ENCODE measurements around the gene OPCML.

OPCML gene

GRCh38 chr11:133164986-133165385 lies 367.3 kb downstream of the OPCML start:
- no peak for FAIRE-seq

GRCh38 chr11:133163463-133164419 lies 368.6 kb downstream of the OPCML start:
- no peak for FAIRE-seq

- no peak for FAIRE-seq
Measured at GRCh38 chr11:133162227-133162626, 370.1 kb downstream of the OPCML start.

- FAIRE-seq, result no peak
Measured at GRCh38 chr11:133160754-133161153, 371.5 kb downstream of the OPCML start.

DNA sequence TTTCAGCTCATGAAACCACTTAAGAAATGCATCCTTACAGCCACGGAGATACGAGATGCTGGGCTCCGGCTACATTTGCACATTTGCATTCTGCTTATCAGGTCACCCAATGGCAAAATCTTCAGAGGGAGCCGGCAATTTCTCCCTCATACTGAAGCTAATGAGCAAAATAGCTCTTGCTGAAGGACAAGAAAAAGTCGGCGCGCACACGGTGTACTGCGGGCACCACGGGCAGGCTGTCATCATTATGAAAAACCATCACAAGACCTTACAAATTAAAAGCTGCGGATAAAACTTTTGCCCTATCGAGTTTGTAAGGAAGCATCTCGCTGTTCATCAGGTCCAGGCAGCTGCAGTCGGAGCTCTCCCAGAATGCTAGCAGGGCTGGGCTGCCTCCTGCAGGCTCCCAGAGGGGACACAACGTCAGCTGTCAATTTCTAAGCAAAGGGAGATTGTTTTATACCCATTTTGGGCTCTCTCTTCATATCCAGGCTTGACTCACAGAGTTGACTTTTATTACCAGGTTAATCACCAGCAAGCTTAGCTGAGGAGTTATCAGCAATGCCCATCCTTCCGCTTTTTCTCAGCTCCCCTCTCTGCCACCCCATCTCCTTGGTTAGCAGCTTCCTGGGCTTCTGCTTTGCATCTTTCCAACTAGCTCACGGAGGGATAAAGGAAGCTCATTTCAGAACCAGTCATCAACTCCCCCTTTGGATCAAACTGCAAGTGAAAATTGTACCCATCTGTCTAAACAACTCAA lies 375.1 kb downstream of the OPCML start:
- no peak for FAIRE-seq

DNA sequence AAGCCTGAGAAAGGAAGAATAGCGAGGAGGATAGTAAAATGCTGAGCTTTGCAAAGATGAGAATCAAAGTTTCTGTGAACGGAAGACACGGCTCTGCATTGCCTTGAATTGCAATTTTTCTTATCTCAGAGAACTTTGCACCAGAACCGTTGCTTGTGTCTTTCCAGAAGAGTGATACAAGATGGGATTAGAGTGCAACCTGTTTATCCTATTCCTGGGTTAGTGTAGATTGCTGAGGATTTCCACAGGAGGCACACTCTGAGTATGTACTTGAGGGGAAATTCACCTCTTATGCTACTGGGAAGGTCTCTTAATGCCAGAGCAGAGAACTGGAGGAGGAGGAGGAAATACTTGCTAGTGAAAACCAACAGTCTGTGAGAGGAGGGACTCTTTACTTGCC lies 377.5 kb downstream of the OPCML start:
- no peak for FAIRE-seq

DNA sequence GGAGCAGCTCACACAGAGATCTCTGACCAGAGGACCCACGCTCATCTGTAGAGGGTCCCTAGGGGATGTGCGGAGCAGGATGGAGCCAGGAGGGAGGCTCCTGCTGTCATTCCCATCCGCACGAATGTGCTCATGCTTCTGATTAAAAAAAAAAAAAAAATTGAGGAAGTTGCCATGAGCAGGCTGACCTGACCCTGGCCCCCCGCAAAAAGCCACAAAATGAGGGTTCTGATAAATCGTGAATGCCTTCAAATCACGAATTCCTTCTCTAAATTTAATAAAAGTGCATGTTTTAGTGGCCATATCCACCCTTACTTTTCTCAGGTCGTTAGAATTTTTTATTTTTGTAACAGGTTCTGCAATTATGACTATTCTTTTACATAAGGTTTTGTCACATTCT lies 378.2 kb downstream of the OPCML start:
- FAIRE-seq, result no peak

GRCh38 chr11:133153031-133153430 lies 379.3 kb downstream of the OPCML start:
- no peak for FAIRE-seq

GRCh38 chr11:133149698-133150097 lies 382.6 kb downstream of the OPCML start:
- no peak for FAIRE-seq

- no peak for FAIRE-seq
Measured at GRCh38 chr11:133147625-133148024, 384.7 kb downstream of the OPCML start.

DNA sequence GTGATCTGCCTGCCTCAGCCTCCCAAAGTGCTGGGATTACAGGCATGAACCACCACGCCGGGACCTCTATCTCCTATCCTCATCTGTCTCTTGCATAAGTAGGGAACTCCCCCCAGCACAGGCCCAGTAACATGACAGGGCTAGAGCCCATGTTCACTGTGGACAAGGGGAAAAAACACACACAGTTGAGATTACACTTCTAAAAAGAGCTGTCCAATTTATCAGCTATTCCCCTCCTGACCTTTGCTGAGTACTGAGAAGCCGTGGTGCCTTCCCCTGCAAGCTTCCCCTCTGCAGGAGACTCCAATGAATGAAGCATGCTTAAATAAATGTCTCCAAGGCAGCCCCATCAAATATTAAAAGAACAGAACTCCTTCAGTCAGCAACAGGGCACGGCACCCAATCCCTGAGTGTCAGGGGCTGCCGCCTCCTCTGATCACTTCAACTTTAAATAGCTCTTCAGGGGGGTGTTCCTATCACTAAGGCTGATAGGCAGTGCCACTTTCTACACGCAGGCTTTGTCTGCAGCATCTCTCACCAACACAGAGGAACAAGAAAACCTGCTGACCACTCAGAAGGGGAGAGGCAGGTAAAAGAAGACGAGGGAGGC lies 385.5 kb downstream of the OPCML start:
- FAIRE-seq, result no peak

GRCh38 chr11:133137939-133138338 lies 394.4 kb downstream of the OPCML start:
- no peak for FAIRE-seq

DNA sequence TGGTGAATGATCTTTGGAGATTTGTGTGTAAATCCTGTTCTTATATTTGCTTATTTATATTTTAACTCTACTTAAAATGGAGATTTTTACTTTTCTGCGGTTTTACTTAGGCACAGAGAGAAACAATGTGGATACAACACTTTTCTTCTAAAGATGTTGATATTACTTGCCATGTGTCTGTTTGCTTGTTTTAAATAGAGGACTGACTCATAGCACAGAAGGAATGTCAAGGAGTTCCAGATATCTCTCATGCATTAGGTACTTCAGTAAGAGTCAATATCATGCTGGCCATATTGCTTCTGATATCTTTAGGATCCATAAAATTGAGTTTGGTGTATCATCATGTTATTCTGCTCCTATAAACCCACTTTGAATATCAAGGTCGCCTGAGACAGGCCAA lies 395.0 kb downstream of the OPCML start:
- FAIRE-seq, result no peak

- no peak for FAIRE-seq
Measured at GRCh38 chr11:133136376-133136775, 395.9 kb downstream of the OPCML start.

DNA sequence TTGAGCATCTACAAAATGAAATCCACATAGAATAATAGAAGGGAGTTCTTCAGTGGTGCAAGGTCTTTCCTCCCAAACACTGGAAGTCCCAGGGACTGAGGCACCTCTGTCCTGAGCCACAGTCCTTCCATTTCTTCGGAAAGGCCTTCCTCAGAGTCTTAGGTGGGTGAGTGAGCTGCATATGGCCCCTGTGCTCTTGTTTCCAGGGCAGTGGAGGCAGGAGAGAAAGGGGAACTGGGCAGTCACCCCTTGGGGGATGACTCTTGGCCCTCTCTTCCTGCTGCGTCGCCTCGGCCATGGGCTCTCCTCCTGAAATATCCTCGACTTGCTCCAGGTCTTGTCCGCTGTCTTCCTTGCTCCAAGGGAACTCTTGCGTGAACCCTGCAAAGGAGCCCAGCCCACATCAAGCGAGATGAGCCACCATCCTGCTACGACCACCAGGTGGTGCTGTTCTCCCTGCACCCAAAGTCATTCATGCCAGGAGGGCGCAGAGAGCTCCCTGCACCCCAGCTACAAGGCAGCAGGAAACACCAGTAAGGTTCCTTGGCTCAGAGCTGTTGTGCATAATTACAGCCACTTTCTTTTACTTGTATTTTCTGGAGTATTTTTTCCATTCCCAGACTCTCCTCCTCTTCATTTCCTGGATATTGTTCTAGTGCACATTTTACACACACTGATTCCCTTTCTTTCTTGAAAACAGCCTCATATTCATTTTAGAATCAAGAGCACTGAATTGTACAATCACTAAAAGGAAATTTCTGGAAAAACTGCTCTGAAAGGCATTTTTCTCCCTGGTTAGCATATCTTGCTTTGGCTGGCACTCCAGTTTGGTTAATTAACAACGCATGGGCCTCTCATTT lies 397.8 kb downstream of the OPCML start:
- no peak for FAIRE-seq

- FAIRE-seq, result no peak
Measured at GRCh38 chr11:133133606-133134005, 398.7 kb downstream of the OPCML start.

DNA sequence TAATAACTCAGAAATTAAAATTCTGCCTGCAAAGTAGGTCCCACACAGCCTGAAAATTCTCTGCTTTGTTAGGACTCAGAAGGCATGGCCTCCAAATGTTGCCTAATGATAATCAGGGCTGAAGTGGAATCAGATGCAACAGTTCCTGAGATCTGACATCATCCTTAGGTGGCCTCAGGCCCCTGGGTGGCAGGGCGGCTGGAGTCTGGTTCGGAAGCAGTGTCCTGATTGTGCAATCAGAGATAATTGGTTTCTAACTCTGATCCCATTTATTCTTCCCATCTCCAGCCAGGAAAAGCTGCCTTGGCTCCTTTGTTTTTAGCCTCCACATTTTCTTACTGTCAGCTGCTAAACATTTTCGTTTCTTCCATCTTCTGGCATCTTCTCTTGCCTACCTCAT lies 399.3 kb downstream of the OPCML start:
- FAIRE-seq, result no peak

GRCh38 chr11:133127741-133128140 lies 404.6 kb downstream of the OPCML start:
- FAIRE-seq, result no peak

DNA sequence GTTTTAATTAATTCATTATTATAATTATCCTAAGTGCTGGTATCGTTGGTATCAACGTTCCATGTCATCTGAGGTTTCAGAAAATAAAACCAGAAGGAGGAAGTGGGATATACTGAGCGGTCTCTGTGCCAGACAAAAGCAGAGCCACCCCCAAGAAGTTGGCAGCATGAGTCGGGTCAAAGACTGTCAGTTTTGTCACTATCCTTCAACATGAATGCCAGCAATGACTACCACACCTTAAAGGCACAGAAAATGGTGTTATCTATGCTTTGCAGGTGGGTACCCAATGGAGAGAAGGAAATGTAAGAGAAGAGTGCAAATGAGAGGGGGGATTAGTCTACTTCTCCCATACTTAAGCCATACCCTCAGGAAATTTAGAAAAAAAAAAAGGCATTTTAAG lies 408.5 kb downstream of the OPCML start:
- FAIRE-seq, result no peak

GRCh38 chr11:133123366-133123765 lies 408.9 kb downstream of the OPCML start:
- FAIRE-seq, result no peak

GRCh38 chr11:133122256-133122655 lies 410.0 kb downstream of the OPCML start:
- no peak for FAIRE-seq

DNA sequence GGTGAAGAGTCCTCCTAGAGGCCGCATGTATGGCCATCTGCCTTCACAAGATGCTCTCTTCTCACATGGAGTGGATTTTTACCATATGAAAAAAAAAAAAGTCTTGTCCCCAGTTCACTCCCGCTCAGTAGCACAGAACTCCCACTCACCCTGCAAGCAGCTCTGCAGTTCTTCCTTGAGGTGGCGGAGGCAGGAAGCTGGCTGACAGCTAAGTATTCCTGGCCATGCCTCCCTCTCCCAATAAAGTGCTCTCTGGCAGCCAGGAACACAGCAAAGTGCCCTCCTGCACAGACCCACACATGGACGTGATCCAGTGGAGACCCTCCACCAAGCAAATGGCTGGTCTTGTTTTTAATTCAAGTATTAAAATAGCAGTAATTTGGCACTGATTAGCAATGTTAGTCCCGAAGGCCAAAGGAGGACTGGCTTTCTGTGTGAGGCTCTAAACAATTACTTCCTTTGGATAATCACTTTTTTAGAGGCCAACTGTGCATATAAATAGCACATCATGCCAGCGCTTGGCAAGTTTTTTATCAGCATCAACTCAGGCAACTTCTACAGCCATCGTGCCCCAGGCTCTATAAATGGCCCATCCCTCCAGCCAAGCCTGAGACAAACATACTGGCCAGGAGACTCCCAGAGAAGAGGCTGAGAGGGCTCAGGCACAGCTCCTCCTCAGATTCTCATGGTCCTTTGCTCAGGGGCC lies 413.6 kb downstream of the OPCML start:
- no peak for FAIRE-seq

Measured in endometrium (tissue), 2 donors.